Measurements from ENCODE around the gene COL1A1.

COL1A1 gene

GRCh38 chr17:50201276-50201854 lies at the start of gene COL1A1:
COL1A1 (minus strand) TSS chr17:50201631; CDS start chr17:50201513, 118 bp downstream.
- DNase-seq (ENCODE audit: low spot score), result no peak

GRCh38 chr17:50248255-50248654 lies 46.8 kb upstream of the COL1A1 start:
- DNase-seq (ENCODE audit: low spot score), result no peak

GRCh38 chr17:50244771-50245170 lies 43.3 kb upstream of the COL1A1 start:
- no peak for DNase-seq (ENCODE audit: low spot score)

- no peak for DNase-seq (ENCODE audit: low spot score)
Measured at GRCh38 chr17:50241431-50241830, 40.0 kb upstream of the COL1A1 start.

- DNase-seq (ENCODE audit: low spot score), result no peak
Measured at GRCh38 chr17:50240851-50241250, 39.4 kb upstream of the COL1A1 start.

GRCh38 chr17:50239937-50240336 lies 38.5 kb upstream of the COL1A1 start:
- DNase-seq (ENCODE audit: low spot score), result no peak

GRCh38 chr17:50238601-50239280 lies 37.3 kb upstream of the COL1A1 start:
- no peak for DNase-seq (ENCODE audit: low spot score)

GRCh38 chr17:50237901-50238300 lies 36.5 kb upstream of the COL1A1 start:
- DNase-seq (ENCODE audit: low spot score), result no peak

- DNase-seq (ENCODE audit: low spot score), result no peak
Measured at GRCh38 chr17:50234581-50234980, 33.1 kb upstream of the COL1A1 start.

- no peak for DNase-seq (ENCODE audit: low spot score)
Measured at GRCh38 chr17:50225701-50226240, 24.3 kb upstream of the COL1A1 start.

- DNase-seq (ENCODE audit: low spot score), result no peak
Measured at GRCh38 chr17:50222922-50223321, 21.5 kb upstream of the COL1A1 start.

GRCh38 chr17:50221864-50222545 lies 20.6 kb upstream of the COL1A1 start:
- DNase-seq (ENCODE audit: low spot score), result no peak

GRCh38 chr17:50221266-50221863 lies 19.9 kb upstream of the COL1A1 start:
- no peak for DNase-seq (ENCODE audit: low spot score)

GRCh38 chr17:50220811-50221210 lies 19.4 kb upstream of the COL1A1 start:
- no peak for DNase-seq (ENCODE audit: low spot score)

- DNase-seq (ENCODE audit: low spot score), result no peak
Measured at GRCh38 chr17:50219939-50220465, 18.6 kb upstream of the COL1A1 start.

- DNase-seq (ENCODE audit: low spot score), result no peak
Measured at GRCh38 chr17:50219342-50219741, 17.9 kb upstream of the COL1A1 start.

- DNase-seq (ENCODE audit: low spot score), result no peak
Measured at GRCh38 chr17:50218771-50219315, 17.4 kb upstream of the COL1A1 start.

GRCh38 chr17:50218071-50218759 lies 16.8 kb upstream of the COL1A1 start:
- DNase-seq (ENCODE audit: low spot score), result no peak

- no peak for DNase-seq (ENCODE audit: low spot score)
Measured at GRCh38 chr17:50217591-50217990, 16.2 kb upstream of the COL1A1 start.

- DNase-seq (ENCODE audit: low spot score), result no peak
Measured at GRCh38 chr17:50214976-50215760, 13.7 kb upstream of the COL1A1 start.

All from globus pallidus (tissue), 1 donor.